Muscle layer of colon (tissue), 2 donors: ENCODE data around the gene BIRC6.
"Not testable (repeated sequence)": the region's sequence is repeated elsewhere in the genome, so short reads cannot be mapped to it uniquely, and the experiment has no call there.

Source experiments
- H3K27ac ChIP-seq: one replicate; pipeline ENCODE4 v1.7.0; 2013; ENCODE audit warnings: low read depth, mild to moderate bottlenecking, low read length, moderate library complexity
- H3K27me3 ChIP-seq, 2 donors: one replicate each; pipeline ENCODE4 v1.7.0; 2013; ENCODE audit warnings: low read length in 2 of 2, mild to moderate bottlenecking in 2 of 2; ENCODE audit not compliant: insufficient read depth in 2 of 2, control insufficient read depth in 1 of 2
- H3K36me3 ChIP-seq: one replicate; pipeline ENCODE4 v1.7.0; 2013; ENCODE audit warnings: mild to moderate bottlenecking, low read length; ENCODE audit not compliant: insufficient read depth
- H3K4me1 ChIP-seq: one replicate; pipeline ENCODE4 v1.7.0; 2013; ENCODE audit warnings: mild to moderate bottlenecking, low read length; ENCODE audit not compliant: insufficient read depth
- H3K4me3 ChIP-seq, 2 donors: one replicate each; pipeline ENCODE4 v1.7.0; 2013; ENCODE audit warnings: low read length in 2 of 2, low read depth in 1 of 2, mild to moderate bottlenecking in 1 of 2, moderate library complexity in 1 of 2
- H3K9ac ChIP-seq: one replicate; pipeline ENCODE4 v1.7.0; 2013; ENCODE audit warnings: low read length
- H3K9me3 ChIP-seq: one replicate; pipeline ENCODE4 v1.7.0; 2013; ENCODE audit warnings: mild to moderate bottlenecking, low read length
- donor health status: abdominal sarcoma.
- donor health status: Adenocarcinoma of cecum.

The BIRC6 gene

DNA sequence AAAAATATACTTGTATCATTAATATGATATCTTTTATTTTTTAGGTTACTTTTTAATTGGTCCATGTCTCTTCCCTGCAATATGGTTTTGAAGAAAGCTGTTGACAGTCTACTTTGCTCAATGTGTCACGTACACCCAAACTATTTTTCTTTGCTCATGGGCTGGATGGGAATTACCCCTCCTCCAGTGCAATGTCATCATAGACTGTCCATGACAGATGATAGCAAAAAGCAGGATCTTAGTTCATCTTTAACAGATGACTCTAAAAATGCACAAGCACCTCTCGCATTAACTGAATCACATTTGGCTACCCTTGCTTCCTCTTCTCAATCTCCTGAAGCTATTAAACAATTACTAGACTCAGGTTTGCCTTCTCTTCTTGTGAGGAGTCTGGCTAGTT is 158.1 kb downstream of the BIRC6 start:
- no peaks in the 10 kb centered on the region for H3K4me1 ChIP-seq
- H3K9me3 ChIP-seq: no peaks in the 10 kb centered on the region
- H3K36me3 ChIP-seq: peaks cover 47% of the 10 kb centered on the region
- no peak overlapping the region for H3K9ac ChIP-seq
- H3K27me3 ChIP-seq: no peaks in the 10 kb centered on the region
- no peak overlapping the region for H3K4me3 ChIP-seq
- no peak overlapping the region for H3K27ac ChIP-seq

DNA sequence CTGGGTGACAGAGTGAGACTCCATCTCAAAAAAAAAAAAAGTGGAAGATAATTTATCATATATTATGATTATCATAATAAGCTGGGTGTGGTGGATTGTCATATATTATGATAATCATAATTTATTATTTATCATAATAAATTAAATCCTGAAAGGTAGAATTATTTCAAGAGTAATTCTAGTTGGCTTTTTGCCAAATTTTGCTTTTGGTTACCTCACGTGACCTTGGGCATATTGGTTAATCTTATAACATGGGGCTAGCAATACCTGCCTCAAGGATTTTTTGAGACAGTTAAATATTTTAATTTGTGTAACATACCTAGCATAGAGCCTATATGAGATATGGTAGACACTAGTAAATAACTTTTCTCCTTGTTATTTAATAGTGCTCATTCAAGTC is 159.7 kb downstream of the BIRC6 start:
- peaks cover 43% of the 10 kb centered on the region for H3K36me3 ChIP-seq
- H3K4me3 ChIP-seq: no peak overlapping the region
- H3K27me3 ChIP-seq: no peaks in the 10 kb centered on the region
- H3K4me1 ChIP-seq: no peaks in the 10 kb centered on the region
- H3K27ac ChIP-seq: no peak overlapping the region
- no peaks in the 10 kb centered on the region for H3K9me3 ChIP-seq
- no peak overlapping the region for H3K9ac ChIP-seq

DNA sequence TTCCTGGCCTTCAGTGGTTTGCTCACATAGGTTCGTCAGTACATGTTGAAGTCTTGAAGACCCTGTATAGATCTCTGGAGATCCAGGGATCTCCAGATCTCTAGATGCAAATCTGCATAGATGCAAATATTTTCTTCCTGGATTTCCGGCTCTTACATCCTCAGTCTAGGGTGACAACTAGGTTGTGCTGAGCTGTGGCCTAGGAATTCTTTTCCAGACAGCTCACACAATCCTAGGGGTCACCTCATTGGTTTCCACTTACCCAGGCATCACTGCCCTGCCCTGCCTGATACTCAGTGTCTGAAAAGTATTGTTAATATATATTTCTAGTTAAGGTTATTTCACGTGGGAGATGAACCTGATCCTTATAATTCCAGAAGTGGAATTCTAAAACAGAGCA is 165.9 kb downstream of the BIRC6 start:
- Histone ChIP-seq H3K27me3 (no peaks in the 10 kb centered on the region), H3K9ac (no peak overlapping the region), H3K4me3 (no peak overlapping the region), H3K27ac (no peak overlapping the region), H3K36me3 (peaks cover 37% of the 10 kb centered on the region), H3K4me1 (no peaks in the 10 kb centered on the region), H3K9me3 (no peaks in the 10 kb centered on the region)

DNA sequence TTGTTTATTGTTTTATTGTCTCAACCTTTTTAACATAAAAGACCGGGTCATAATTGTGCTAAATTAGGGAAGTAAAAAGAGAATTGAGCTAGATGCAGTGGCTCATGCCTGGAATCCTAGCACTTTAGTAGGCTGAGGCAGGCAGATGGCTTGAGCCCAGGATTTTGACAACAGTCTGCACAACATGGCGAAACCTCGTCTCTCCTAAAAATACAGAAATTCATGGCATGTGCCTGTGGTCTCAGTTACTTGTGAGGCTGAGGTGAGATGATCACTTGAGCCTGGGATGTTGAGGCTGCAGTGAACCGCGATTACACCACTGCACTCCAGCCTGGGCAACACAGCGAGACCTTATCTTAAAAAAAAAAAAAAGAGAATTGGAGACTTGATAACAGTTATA is 166.9 kb downstream of the BIRC6 start:
- Histone ChIP-seq H3K4me3 (no peak overlapping the region), H3K36me3 (peaks cover 32% of the 10 kb centered on the region)

DNA sequence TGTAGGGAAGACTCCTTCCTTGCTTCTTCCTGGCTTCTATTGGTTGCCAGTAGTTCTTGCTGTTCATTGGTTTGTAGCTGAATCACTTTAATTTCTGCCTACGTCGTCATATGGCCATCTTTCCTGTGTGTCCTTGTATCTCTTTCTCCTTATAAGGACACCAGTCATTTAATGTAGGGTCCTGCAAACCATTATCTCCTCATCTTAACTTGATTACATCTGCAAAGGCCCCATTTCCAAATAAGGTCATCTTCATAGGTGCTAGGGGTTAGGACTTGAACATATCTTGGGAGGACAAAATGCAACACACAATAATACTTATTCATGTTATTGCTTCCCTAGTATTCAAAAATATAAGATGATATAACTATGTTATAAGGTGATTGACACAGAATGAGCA is 175.5 kb downstream of the BIRC6 start:
- H3K9me3 ChIP-seq: no peaks in the 10 kb centered on the region
- H3K9ac ChIP-seq: no peak overlapping the region
- H3K4me1 ChIP-seq: no peaks in the 10 kb centered on the region
- peaks cover 12% of the 10 kb centered on the region for H3K36me3 ChIP-seq
- H3K27me3 ChIP-seq: no peaks in the 10 kb centered on the region
- no peak overlapping the region for H3K4me3 ChIP-seq
- H3K27ac ChIP-seq: no peak overlapping the region

More for the DNA sequence above, 166.9 kb downstream of the BIRC6 start:
- no peak overlapping the region for H3K27ac ChIP-seq
- no peaks in the 10 kb centered on the region for H3K9me3 ChIP-seq
- H3K4me1 ChIP-seq: no peaks in the 10 kb centered on the region
- H3K9ac ChIP-seq: no peak overlapping the region
- H3K27me3 ChIP-seq: no peaks in the 10 kb centered on the region

DNA sequence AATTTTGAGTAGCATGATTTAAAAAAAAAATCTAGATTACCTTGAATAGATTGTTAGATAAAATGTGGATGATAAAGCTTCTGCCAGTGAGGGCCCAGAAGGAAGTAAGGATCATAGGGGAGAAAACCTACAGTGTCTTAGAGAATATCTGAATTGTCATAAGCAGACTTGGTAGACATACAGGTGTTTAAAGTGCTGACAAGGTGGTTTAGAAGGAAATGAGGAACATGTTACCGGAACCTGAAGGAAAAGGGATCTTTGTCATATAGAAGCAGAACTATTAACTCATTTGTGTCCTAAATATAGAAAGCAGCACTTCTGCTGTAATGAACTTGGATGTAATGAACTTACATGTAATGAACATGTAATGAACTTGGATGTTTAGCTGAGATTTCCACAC is 176.1 kb downstream of the BIRC6 start:
- Histone ChIP-seq H3K9me3 (no peaks in the 10 kb centered on the region), H3K27ac (no peak overlapping the region), H3K9ac (no peak overlapping the region), H3K4me3 (no peak overlapping the region), H3K4me1 (no peaks in the 10 kb centered on the region), H3K36me3 (peaks cover 12% of the 10 kb centered on the region), H3K27me3 (no peaks in the 10 kb centered on the region)

DNA sequence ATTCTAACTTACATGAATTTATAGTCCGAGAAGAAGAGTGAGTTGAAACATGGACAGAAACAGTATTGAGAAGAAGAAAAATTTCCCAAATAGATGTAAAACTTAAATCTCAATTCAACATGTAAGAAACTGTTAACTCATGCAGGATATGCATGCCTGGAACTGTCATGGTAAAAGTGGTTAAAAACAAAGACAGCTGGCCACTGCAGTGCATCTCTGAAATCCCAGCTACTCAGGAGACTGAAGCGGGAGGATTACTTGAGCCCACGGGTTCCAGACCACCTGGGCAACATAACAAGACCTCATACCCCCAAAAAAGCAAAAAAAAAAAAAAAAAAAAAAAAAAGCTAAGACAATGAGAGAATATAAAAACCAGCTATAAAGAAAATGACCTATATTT is 178.0 kb downstream of the BIRC6 start:
- Histone ChIP-seq H3K27ac (no peak overlapping the region), H3K9me3 (no peaks in the 10 kb centered on the region), H3K4me3 (no peak overlapping the region), H3K27me3 (no peaks in the 10 kb centered on the region), H3K4me1 (no peaks in the 10 kb centered on the region), H3K36me3 (peaks cover 15% of the 10 kb centered on the region), H3K9ac (no peak overlapping the region)

DNA sequence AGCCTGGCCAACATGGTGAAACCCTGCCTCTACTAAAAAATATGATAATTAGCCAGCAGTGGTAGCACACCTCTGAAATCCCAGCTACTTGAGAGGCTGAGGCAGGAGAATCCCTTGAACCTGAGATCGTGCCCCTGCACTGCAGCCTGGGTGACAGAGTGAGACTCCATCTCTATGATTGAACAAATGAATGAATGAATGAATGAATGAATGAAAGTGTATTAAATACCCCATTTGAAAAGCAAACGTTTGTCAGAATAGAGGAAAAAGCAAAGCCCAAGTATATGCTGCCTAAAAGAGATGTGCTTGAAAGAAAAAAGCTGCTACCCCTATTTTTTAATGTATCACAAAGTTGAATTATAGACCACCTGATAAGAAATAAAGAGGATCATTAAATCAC is 181.9 kb downstream of the BIRC6 start:
- Histone ChIP-seq H3K9me3 (no peaks in the 10 kb centered on the region), H3K27ac (no peak overlapping the region), H3K9ac (no peak overlapping the region), H3K36me3 (peaks cover 4% of the 10 kb centered on the region), H3K4me3 (no peak overlapping the region), H3K27me3 (no peaks in the 10 kb centered on the region), H3K4me1 (no peaks in the 10 kb centered on the region)

DNA sequence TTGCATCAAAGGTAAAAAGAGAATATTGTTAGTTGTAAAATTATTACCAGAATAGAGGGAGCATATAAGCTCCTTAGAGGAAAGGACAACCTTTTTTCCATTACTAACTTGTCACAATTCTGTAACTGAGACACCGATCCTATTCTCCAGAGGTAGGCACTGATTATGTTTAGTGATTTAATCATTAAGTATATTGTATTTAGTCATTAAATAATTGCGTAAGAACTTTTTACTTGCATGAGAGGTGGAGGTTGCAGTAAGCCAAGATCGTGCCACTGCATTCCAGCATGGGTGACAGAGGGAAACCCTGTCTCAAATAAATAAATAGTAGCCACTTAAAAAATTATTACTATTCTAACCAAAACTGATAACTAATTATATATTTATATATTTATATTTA is 195.7 kb downstream of the BIRC6 start:
- H3K9ac ChIP-seq, H3K4me1 ChIP-seq, H3K36me3 ChIP-seq: not testable (repeated sequence)

DNA sequence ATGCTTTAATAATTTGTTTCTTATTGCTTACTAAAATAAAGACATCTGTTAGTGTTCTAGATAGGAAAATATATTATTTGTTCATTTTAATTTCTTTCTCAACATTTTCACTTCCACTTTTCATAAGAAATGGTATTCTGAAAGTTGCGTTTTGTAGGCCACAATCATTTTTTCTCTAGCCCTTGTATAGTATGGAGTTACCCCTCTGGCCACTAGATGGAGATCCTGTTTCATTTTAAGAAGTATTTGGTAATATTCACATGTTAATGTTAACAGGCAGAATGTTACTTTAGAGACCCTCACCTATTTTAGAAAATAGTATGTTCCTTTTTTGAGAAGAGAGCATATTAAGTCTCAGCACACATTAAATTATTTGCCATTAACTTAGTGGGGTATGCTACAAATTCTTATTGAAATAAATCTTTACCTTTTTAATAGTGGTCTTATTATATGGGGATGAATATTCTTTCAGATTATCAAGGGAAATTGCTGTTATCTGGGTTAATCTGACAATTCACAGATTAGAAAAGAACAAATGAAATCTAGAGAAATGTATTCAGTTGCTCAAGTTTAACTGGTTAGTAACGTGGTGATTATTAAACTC is 197.1 kb downstream of the BIRC6 start:
- Histone ChIP-seq H3K9ac (no peak overlapping the region), H3K27me3 (no peaks in the 10 kb centered on the region), H3K27ac (no peak overlapping the region), H3K4me1 (peaks cover 5% of the 10 kb centered on the region), H3K4me3 (no peak overlapping the region), H3K9me3 (no peaks in the 10 kb centered on the region), H3K36me3 (no peaks in the 10 kb centered on the region)

More for the DNA sequence above, 195.7 kb downstream of the BIRC6 start:
- H3K27ac ChIP-seq, H3K27me3 ChIP-seq, H3K4me3 ChIP-seq, H3K9me3 ChIP-seq: not testable (repeated sequence)

DNA sequence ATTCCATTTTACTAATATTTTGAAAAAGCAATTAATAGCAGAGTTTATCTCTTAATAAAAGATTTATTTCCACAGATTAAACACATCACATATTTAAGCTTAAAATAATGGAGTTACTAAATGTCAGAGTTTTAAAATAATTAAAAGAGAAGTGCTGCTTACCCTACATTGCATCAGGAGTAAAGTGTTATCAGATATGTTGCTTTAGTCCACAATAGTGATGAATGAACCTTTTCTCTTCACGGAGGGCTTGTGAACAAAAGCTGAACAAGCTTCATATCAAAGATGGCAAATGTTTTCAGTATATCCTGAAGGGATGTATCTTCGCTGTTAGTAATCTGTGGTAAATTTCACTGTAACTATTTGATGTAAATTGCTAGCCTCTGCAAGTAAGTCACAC is 201.7 kb downstream of the BIRC6 start:
- Histone ChIP-seq H3K4me3 (no peak overlapping the region), H3K27me3 (no peaks in the 10 kb centered on the region), H3K9ac (no peak overlapping the region), H3K36me3 (no peaks in the 10 kb centered on the region), H3K9me3 (no peaks in the 10 kb centered on the region), H3K27ac (no peak overlapping the region), H3K4me1 (peaks cover 8% of the 10 kb centered on the region)

DNA sequence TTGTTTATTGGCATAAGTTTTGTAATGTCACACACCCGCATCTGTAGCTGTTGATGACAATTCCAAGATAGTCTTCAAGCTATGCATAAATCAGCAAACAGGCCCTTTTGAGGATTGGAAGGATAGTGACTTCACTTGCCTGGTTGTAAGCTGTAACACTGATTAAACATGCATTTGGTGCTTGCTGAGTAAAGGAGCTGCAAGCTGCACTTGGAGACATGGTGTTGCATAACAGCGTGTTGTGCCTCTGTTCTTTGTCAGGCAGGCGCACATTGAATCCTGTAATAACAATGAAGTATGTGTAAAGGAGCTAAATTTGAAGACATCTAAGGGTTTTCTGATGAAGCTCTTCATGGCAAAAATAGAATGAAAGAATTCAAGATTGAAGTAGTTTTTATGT is 202.3 kb downstream of the BIRC6 start:
- no peak overlapping the region for H3K9ac ChIP-seq
- H3K27me3 ChIP-seq: no peaks in the 10 kb centered on the region
- no peaks in the 10 kb centered on the region for H3K36me3 ChIP-seq
- H3K4me1 ChIP-seq: peaks cover 8% of the 10 kb centered on the region
- peak overlapping the region; percentile 42 for H3K27ac ChIP-seq
- no peak overlapping the region for H3K4me3 ChIP-seq
- no peaks in the 10 kb centered on the region for H3K9me3 ChIP-seq
